GM18870 (cell line): ENCODE results near the gene LDLRAP1.
"Not testable (repeated sequence)": the region's sequence is repeated elsewhere in the genome, so short reads cannot be mapped to it uniquely, and the experiment has no call there.

ENCODE experiments used
- ATAC-seq: cut with Tn5 transposase; IDR thresholded peaks from one replicate; pipeline ENCODE4 v1.9.1; 2021; ENCODE audit warnings: moderate library complexity; ENCODE audit not compliant: unreplicated experiment

Gene LDLRAP1

GRCh38 chr1:25600971-25601699 is 57.7 kb downstream of the LDLRAP1 start:
- ATAC-seq: not testable (repeated sequence)

DNA sequence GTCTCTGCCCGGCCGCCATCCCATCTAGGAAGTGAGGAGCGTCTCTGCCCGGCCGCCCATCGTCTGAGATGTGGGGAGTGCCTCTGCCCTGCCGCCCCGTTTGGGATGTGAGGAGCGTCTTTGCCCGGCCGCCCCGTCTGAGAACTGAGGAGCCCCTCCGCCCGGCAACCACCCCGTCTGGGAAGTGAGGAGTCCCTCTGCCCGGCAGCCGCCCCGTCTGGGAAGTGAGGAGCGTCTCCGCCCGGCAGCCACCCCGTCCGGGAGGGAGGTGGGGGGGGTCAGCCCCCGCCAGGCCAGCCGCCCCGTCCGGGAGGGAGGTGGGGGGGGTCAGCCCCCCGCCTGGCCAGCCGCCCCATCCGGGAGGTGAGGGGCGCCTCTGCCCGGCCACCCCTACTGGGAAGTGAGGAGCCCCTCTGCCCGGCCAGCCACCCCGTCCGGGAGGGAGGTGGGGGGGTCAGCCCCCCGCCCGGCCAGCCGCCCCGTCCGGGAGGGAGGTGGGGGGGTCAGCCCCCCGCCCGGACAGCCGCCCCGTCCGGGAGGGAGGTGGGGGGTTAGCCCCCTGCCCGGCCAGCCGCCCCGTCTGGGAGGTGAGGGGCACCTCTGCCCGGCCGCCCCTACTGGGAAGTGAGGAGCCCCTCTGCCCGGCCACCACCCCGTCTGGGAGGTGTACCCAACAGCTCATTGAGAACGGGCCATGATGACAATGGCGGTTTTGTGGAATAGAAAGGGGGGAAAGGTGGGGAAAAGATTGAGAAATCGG is 60.6 kb downstream of the LDLRAP1 start:
- not testable (repeated sequence) for ATAC-seq

DNA sequence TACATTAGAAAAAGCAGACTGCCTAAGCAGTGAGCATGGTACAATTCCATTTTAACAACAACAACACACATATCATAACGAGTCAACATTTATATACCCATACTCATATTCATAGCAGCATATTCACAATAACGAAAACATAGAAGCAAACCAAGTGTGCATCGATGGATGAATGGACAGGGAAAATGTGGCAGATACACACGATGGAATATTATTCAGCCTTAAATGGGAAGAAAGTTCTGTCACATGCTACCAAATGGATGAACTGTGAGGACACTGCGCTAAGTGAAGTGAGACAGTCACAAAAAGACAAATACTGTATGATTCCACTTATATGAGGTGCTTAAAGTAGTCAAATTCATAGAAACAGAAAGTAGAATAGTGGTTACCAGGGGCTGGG is 63.7 kb downstream of the LDLRAP1 start:
- no peak for ATAC-seq

DNA sequence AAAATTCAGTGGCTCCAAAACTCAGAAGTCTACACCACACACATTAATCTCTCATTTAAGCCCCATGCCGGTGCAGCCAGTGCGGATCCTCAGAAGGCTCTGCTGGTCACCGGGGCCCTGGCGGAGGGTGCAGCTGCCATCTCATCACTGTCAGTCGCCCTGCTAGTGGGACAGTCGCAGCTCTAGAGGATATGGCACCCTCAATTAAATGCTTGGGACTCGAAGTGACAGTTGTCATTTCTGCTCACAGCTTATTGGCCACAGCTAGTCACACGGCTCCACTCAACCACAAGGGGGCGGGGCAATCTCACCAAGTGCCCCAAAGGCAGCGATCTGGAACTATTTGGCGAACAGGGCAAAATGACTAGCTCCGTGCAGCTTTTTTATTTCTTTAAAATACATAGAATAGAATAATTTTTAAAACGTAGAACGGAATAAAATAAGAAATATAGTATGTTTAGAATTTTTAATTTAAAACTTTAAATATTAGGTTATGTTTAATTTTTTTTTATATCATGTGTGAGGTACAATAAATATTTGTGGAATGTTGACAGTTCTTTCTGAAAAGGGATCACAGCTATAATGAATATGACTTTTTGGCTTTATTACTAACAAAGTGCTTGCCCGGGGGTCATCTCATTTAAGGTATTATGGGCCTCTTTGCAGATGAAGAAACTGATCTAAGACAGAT is 65.2 kb downstream of the LDLRAP1 start:
- ATAC-seq: peak; percentile 61

DNA sequence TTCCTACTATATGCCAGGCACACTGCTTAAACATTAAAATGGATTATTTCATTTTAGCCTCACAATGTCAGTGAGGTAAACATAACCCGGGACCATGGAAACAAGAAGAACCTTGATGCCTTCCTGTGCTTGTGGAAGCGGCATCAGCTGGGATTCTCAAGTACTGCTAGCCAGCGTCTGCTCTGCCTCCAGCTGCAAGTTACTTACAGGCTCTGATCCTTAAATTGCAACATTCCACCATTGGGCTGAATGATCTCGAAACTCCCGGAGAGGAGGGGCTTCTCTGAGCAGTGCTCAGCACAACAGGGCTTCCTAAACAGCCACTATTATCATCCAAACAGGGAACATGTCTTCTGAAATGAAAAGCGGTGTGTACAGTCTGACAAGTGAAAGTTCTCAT is 66.5 kb downstream of the LDLRAP1 start:
- no peak for ATAC-seq

- no peak for ATAC-seq
Observed at GRCh38 chr1:25610822-25611630, 67.6 kb downstream of the LDLRAP1 start.

DNA sequence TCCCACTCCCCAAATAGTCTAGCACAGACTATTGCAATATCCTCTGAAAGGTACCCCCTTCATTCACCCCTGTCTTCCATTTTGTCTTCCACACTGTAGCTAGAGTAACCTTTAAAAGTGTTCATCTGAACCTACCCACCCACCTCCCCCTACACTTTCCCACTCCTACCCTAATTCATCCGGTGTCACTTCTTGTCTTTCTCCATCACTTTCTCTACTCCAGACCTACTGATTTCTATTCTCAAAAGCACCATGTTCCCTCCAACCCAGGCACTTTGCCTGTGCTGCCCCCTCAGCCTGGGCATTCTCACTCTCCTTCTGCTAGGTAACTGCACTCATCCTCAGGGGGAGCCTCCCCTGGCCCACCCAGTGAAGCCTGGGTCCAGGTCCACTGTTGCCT is 68.4 kb downstream of the LDLRAP1 start:
- ATAC-seq: no peak

DNA sequence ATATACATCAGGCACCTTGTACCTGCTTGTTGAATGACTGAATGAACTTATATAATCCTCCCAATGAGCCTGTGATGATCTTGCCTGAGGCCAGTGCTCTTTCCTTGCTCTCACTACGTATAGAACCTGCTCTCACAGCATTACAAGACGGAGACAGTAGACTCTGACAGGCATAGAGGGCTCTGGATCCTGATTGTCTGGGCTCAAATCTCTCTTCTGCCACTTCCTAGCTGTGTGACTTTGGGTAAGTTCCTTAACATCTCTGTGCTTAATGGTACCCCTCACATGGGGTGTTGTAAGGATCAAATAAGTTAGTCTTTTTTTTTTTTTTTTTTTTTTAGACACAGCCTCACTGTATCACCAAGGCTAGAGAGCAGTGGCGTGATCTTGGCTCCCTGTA is 69.0 kb downstream of the LDLRAP1 start:
- no peak for ATAC-seq

DNA sequence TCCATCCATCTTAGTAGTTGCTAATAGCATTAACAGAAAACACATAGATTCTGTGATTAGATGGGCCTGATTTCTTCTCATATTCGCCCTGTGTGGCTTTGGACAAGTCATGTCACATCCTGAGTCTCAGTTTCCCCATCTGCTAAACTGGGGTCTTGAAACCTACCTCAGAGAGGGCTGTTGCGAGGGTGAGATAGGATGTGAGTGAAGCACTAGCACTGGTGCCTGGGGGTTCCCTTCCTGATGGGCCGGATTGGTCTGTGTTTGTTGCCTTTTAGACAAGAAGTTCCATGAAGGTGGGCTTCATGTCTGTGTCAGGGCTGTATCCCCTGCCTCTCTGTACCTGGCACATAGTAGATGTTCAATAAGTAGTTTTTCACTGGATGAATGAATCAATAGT is 69.7 kb downstream of the LDLRAP1 start:
- ATAC-seq: no peak

GRCh38 chr1:25614501-25615171 is 71.2 kb downstream of the LDLRAP1 start:
- no peak for ATAC-seq

DNA sequence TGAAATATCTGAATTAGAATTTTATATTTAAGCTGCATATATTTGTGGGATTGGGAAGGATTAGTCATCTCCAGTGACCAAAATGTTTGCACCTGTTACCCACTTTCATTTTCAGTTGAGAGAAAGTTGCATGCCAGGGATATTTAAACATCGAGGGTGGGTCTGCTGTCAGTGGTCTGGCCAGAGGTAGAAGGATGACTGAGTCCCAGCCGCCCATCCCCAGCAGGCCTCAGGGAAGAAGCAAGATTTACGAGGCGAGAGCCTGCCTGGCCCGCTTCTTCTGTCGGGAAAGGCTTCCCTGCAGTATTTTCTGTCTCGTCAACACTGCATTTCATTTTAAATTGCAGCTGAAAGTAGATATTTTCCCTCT is 71.8 kb downstream of the LDLRAP1 start:
- no peak for ATAC-seq

GRCh38 chr1:25615563-25616094 is 72.2 kb downstream of the LDLRAP1 start:
- ATAC-seq: no peak

DNA sequence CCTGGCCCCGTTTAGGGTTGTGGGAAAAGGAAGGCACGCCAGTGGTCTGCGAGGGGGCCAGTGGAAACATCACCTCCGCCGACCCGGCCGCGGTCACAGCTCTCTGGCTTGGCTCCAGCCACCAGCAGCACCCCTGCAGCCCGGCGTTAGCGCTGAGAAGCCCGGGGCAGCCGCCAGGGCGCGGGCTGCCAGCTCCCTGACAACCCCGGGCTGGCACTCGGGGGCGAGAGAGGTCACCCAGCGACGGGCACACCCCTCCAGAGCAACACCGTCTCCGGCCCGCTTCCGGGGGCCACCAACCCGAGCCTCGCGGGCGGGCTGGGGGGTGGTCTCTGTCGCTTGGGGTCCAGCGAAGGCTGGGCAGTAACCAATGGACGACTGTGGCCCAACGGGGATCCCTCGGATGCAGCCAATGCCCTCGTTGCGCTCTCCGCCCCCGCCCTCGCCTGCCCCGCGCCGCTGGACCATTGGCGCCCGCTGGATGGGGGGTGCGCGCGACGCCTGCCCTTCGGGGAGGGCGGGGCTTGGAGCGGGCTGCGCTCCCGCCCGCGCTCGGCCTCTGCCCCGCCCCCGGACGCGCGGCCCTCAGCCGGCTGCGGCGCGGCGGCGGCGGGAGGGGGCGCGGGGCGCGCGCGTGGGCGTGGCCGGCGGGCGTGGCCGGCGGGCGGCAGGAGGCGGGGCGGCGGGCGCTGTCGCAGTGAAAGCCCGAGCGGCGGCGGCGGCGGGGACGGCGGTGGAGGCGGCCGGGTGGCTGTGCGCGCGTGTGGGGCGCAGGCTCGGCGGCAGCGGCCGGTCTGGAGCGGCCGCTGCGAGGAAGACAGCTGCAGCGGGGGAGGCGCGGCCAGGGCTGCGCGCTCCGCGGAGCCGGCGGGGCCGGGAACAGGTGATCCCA is 72.9 kb downstream of the LDLRAP1 start, which contains the start of gene MAN1C1:
TSS of gene MAN1C1 (plus strand) at position 697 of the 892 bp plus-strand sequence. CDS start 1,007 bp downstream, outside the sequence.
- no peak for ATAC-seq

DNA sequence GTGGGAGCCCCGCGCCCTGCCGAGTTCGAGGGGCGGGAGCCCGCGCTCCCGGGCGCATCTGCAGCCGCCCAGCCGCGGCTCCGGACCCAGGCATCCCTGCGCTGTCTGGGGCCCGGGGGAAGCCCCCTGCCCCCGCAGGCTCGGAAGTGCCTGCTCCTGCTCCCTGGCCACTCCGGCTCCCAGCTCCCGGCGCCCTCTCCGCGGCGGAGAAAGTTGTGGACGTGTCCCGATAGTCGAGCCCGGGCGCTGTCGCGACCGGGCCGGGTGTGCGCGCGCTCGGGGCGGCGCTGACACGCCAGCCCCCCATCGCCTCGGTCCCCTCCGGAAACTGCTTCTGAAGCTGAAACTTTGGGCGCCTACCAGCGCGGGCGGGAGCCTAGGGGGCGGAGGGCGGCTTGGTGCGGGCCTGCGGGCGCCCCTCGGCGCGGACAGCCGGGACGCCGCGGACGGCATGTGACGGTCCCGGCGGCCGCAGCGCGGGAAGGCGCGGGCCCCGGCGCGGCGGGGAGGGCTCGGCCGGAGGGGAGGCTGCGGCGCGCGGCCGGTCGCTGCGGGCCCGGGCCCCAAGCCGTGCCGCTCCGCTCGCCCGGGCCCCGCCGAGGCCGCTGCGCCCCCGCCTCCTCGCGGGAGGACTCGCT is 73.7 kb downstream of the LDLRAP1 start:
- ATAC-seq: no peak

DNA sequence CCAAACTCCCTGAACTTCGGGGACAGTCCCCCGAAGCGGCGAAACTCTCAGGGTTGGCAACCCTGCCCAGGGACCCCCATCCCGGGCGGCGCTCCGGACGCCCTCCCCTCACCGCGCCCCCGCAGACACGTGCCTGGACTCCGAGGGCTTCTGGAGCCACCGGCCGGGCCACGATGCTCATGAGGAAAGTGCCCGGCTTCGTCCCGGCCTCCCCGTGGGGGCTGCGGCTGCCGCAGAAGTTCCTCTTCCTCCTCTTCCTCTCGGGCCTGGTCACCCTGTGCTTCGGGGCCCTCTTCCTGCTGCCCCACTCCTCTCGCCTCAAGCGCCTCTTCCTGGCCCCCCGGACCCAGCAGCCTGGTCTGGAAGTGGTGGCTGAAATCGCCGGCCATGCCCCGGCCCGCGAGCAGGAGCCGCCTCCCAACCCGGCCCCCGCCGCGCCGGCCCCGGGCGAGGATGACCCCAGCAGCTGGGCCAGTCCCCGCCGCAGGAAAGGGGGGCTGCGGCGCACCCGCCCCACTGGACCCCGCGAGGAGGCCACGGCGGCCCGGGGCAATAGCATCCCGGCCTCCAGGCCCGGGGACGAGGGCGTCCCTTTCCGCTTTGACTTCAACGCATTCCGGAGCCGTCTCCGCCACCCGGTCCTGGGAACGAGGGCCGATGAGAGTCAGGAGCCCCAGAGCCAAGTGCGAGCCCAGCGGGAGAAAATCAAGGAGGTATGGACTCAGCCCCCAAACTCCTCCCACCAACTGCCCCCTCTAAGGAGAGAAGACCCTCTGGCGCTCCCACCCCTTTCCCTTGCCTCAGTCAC is 74.4 kb downstream of the LDLRAP1 start:
- ATAC-seq: no peak

DNA sequence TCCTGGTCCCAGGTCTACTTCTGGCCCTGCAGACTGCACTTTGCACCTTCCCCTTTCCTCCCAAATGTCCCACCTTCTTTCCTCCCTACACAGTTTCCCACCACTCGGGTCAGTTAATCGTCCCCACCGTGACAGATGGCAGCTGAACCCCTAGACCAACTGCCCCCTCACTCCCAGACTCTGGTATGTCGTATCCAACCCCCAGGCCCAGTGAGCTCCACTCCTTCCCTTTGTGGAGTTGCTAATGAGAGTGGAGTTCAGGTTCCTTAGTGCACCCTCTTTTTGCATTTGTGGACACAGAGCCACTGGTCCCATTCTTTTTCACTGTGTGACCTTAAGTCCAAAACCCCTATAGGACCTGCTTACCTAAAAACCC is 75.0 kb downstream of the LDLRAP1 start:
- ATAC-seq: no peak
